ENCODE measurements around the gene CHD6. TPM values are rescaled to one million over a fixed set of nuclear protein-coding genes. Genes with fewer than 3 reads are reported as not detected.

CHD6 gene, protein sequence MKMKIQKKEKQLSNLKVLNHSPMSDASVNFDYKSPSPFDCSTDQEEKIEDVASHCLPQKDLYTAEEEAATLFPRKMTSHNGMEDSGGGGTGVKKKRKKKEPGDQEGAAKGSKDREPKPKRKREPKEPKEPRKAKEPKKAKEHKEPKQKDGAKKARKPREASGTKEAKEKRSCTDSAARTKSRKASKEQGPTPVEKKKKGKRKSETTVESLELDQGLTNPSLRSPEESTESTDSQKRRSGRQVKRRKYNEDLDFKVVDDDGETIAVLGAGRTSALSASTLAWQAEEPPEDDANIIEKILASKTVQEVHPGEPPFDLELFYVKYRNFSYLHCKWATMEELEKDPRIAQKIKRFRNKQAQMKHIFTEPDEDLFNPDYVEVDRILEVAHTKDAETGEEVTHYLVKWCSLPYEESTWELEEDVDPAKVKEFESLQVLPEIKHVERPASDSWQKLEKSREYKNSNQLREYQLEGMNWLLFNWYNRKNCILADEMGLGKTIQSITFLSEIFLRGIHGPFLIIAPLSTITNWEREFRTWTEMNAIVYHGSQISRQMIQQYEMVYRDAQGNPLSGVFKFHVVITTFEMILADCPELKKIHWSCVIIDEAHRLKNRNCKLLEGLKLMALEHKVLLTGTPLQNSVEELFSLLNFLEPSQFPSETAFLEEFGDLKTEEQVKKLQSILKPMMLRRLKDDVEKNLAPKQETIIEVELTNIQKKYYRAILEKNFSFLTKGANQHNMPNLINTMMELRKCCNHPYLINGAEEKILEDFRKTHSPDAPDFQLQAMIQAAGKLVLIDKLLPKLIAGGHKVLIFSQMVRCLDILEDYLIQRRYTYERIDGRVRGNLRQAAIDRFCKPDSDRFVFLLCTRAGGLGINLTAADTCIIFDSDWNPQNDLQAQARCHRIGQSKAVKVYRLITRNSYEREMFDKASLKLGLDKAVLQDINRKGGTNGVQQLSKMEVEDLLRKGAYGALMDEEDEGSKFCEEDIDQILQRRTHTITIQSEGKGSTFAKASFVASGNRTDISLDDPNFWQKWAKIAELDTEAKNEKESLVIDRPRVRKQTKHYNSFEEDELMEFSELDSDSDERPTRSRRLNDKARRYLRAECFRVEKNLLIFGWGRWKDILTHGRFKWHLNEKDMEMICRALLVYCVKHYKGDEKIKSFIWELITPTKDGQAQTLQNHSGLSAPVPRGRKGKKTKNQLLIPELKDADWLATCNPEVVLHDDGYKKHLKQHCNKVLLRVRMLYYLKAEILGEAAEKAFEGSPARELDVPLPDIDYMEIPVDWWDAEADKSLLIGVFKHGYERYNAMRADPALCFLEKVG (N-terminal part only)
- total RNA-seq (2014; rRNA removed; shearing (Covaris generic)) = 6.8 and 8.5 TPM in 2 replicates

DNA sequence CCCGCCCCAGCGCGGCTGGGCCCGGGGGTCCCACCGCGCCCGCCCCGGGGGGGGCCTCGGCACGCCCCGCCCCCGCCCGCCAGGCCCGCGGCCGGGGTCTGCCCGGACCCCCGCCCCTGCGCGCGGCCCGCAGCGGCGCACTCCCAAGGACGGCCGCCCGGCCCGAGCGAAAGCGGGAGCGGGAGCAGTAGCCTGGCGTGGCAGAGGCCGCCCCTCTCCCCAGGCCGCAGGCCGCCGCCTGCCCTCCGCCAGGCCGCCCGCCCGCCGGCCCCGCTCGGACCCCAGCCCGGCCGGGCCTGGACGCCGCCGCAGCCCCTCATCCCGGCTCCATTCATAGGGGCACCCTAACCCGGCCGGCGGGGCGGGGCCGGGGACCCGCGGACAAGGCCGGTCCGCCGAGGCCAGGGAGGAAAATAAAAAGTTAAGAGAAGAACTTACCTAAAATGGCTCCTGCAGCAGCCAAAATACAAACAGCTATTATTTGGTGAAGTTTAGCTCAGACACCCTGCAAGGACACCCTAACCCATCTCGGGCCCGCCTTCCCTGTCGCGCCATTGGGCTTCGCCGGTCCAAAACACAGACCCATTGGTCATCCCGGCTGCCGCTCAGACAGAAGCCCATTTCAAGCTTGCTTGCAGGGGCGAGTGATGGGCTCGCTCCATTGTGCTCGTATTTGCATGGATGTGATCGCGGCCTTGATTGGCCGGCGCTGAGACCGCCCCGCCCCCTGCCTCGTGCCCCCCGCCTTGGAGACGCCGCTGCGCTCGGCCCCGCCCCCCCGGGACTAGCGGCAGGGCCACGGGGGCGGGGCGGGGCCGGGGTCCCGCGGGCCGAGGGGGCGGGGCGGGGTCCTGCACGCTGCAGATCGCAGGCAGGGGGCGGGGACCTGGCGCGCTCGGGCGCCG lies at the start of gene CHD6:
Gene CHD6, minus strand, starts transcription at position 476 of the 905 bp plus-strand sequence. CDS start 67,040 bp downstream, outside the sequence.
- peak; percentile 99 for DNase-seq (ENCODE audit: low spot score)

DNA sequence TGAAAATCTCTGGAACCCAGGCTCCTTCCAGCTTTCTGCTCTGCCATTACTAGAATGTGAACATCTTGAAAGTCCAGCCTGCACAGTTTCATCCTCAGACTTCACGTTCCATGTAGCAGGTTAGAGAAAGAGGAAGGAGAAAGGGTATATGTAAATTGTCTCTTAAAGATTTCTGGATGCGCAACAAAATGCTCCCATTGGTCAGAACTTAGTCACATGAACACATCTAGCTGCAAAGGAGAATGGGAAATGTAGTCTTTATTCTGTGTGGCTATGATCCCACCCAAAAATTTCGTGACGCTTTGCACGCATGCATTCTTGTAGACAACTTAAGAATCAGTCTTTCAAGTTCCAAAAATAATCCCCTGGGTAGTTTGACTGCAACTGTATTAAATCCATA lies 46.4 kb upstream of the CHD6 start:
- DNase-seq (ENCODE audit: low spot score) = peak; percentile 25

DNA sequence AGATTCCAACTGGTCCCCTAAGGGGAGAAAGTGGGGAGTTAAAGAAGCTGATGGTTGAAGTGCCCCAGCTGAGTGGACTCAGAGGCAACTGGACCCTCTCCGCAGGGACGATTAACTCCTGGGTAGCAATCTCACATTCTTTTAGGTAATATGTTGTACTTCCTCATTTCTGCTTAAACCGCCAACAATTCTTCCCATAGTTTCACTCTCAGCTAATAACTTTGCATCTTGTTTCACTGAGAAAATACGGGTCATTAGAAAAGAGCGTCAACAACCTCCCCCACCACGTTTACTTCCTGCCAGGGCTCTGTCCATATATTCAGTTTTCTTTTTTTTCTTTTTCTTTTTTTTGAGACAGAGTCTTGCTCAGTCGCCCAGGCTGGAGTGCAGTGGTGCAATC lies 39.5 kb upstream of the CHD6 start:
- DNase-seq (ENCODE audit: low spot score) = no peak

DNA sequence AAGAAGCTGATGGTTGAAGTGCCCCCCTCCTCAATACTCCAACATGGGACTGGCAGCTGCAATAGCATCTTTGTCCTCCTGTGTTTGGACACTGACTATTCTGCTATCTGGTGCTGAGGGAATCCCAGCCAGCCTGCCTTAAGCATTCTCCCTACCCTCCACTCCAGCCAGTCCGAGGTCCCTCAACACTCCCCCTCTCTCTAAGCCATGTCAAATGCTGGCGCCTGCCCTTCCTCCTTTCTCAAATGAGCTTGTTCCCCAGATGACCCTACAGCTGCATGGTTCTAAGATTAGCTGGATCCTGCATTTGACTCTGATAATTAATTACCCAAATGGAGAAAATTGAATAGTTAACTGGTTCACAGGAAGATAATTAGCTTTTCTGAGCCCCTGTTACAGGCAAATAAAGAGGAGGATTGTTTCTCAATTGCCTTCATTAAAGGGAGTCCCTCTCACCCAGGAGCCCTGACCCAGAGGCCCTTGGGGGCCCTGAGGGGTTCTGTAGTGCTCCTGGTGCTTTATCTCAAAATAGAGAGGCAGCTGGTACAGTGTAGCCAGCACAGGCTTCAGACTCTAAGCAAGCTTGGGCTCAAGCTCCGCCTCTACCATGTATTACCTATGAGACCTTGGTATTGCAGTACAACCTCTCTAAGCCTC lies 37.9 kb upstream of the CHD6 start:
- DNase-seq (ENCODE audit: low spot score) = no peak

DNA sequence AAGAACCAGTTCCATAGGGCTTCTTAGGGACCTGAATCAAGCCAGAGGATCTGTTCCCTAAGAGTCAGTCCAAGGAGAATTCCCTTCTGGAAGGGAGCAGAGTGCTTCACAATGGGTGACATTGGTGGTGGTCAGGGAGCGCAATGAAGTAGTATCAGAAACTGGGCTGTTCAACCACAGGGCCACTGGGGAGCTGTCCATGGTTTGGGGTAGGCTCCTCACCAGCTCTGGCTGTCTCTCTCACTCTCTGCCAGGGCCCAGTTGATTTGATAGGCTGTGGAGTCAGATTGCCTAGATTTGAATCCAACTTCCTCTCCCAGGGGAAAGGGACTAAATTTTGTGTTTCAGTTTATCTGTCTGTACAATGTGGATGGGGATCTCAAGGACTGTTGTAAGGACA lies 36.7 kb upstream of the CHD6 start:
- DNase-seq (ENCODE audit: low spot score) = no peak

DNA sequence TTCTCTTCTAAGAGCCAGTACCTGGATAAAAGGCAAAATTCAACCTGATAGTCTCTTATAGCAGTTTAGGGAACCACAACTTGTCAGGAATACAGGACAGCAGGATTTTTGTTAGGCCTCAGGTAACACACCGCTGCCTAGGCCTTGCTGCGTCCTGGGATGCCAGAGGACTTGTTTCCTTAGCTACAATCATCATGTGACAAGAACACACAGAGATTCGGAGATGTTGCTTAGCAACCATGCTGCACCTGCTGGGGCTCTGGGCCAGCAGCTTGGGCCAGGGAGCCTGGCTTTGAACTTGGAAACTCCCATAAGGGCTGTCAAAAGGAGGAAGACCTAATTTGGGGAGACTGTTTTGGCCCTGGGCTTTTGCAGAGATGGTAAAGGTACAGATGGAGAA lies 36.1 kb upstream of the CHD6 start:
- DNase-seq (ENCODE audit: low spot score) = no peak

DNA sequence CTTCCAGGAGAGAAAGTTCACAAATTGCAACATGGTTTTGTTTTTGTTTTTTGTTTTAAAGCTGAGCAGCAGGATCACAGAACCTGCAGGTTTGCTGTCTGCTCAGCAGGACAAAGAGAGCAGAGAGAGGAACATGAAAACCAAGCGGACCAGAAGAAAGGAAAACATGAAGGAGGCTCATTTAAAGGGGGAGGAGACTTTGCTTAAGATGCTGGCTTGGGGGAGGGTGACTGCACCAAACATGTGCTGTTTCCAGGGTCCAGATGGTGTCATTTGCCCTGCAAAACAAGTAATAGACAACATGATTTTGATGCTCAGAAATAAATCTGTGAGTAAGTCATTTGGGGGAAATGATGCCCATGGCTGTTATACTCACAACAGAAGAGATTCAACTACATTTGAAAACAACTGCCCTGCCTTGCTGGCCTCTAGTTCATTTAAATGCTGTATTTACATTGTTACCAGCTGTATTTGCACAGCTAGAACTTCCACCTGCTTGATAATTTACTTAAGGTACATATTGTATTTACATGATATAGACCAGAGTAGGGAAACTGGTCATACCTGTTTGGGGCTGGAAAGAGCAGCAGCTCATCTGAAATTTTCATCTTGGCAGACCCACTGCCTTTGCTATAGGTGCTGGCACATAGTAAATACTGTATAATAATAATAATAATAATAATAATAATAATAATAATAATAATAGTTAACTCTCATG lies 32.2 kb upstream of the CHD6 start:
- no peak for DNase-seq (ENCODE audit: low spot score)

DNA sequence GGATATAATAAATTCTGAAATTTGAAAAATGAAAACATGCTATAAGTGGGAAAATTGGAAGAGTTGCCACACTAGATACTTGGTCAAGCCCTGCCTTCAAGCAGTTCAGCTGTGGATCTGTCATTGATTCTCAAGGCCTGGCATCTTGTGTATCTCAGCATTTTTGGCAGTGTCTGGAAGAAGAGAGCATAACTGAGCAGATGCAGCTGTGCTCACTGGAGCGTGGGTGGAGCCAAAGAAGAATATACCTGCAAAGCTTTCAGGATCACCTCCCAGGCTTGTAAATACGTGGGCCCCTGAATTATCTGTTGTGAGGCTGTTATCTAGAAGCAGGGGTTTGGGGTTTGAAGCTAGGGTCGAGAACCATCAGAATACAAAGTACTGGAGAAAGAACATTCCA lies 31.3 kb upstream of the CHD6 start:
- no peak for DNase-seq (ENCODE audit: low spot score)

DNA sequence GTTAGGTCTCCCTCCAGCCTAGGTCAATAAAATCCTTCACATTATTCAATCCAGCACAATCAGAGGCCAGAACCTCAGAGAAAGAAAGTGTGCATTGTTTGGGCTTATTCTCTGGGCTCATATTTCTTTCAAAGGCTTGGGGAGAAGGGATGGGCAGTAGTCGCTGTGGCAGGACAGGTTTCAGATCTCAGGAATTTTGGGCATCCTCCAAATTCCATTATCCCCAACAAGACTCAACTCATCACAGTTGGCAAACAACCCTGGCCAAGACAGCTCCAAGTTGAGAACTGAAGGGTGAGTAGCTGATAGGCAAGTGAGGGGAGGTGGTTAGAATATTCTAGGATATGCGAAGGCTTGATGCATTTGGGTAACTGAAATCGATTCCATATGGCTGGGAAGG lies 27.2 kb upstream of the CHD6 start:
- no peak for DNase-seq (ENCODE audit: low spot score)

DNA sequence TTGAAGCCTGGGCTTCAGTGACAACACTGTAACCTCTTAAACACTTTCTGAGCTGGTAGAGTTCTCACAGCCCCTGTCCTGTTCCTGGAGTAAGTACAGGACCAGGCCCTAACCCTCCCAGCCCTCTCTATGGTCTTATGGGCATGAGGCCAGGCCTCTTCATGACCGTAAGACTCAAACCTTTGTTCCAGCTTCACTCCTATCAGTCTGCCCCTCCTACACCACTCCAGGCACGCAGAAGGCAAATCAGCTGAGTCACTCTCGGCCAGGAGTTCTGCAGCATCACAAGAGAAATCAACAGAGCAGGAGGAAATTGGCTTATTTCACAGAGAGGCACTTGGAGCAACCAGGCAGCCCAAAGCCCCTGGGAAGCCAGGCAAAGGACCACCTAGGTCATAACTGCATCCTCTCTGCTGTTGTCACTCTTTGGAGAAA lies 25.3 kb upstream of the CHD6 start:
- DNase-seq (ENCODE audit: low spot score) = peak; percentile 94

DNA sequence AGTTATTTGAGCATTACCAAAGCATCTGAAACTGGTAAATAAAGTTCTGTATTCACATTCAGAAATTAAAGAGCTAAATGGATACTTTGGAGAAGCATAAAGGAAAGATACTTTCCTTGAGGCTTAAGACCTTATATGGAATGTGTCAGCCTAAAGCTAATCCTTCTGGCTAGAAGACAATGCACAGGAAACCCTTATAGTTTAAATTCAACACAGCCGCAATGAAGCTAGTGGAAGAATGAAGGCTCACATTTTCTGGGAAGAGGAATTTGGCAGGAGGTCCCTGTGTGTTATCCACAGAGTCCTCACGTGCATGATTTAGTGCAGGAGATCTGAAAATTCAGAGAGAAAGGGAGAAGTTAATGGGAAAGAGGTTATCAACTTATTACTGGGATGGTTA lies 21.5 kb upstream of the CHD6 start:
- no peak for DNase-seq (ENCODE audit: low spot score)

DNA sequence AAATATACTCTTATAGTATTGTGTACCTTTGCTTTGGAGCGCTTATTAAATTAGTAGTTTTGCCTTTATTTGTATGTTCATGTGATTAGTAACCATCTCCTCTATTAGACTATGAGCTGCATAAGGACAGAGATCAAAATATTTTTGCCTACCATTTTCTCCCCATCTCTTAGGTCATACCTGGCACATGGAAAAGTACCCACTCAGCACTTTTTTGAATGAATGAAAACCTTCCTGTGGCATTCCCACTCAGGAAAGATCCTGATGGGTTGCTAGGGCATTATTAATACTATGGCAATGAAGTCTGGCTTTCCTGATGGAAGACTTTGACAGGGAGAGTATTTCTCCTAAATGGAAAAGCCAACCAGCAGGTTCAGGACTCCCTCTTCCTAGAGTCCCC lies 20.3 kb upstream of the CHD6 start:
- DNase-seq (ENCODE audit: low spot score) = no peak

DNA sequence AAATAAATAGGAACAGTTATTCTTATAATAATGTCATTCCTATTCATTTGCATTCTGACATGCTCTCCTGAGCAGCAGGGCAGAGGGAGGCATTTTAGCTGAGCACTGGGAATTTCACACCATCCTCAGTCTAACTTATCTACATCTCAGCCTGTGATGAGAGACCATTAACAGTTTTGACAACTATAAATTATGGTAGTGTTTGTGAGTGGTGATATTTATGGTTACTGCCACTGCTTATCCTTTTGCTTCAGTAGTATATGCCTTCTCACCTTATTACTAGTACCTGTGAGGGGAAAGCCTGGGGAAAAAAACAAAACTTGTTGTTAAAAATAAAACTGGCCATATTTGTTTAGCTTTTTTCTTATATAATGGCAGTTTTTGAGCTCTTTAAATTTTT lies 17.0 kb upstream of the CHD6 start:
- DNase-seq (ENCODE audit: low spot score) = no peak

DNA sequence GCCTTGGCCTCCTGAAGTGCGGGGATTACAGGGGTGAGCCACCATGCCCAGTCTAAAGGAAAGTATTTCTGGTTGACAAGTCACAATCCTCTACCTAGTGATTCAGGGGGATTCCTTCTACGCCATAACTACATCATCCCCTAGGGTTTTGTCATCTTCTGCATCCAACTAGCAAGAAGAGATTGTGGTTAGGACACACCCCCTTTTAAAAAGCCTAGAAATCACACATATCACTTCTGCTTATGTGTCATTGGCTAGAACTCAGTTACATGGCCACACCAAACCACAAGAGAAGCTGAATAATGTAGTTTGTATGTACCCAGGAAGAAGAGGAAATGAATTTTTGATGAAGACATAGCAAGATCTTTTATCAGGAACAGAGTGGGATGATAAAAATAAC lies 14.7 kb upstream of the CHD6 start:
- peak; percentile 18 for DNase-seq (ENCODE audit: low spot score)

DNA sequence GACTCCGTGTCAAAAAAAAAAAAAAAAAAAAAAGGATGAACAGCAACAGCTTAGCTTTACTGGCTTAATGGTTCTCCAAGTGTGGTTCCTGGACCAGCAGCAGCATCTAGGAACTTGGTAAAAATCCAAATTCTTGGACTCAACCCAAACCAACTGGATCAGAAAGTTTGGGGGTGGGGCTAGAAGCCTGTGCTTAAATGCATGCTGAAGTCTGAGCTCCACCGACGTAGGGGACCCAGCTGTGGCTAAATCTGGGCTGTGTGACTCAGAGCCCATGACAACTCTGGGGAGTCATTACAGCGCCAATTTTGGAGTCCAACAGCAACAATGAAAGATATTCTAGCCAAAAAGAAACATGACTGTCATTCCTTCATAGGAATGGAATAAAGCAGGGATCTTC lies 13.6 kb upstream of the CHD6 start:
- DNase-seq (ENCODE audit: low spot score) = peak; percentile 42

DNA sequence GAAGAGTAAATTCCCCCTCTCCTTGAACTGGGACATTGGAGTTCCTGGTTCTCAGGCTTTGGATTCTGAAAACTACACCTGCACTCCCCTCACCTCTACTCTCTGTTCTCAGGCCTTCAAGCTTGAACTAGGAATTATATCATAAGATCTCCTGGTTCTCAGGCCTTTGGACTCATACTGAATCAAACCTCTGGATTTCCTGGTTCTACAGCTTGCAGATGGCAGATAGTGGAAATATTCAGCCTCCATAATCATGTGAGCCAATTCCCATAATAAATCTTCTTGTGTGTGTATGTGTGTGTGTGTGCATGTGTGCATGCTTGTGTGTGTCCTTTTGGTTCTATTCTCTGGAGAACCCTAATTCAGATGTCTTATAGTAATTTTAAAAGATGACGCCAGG lies 12.7 kb upstream of the CHD6 start:
- no peak for DNase-seq (ENCODE audit: low spot score)

DNA sequence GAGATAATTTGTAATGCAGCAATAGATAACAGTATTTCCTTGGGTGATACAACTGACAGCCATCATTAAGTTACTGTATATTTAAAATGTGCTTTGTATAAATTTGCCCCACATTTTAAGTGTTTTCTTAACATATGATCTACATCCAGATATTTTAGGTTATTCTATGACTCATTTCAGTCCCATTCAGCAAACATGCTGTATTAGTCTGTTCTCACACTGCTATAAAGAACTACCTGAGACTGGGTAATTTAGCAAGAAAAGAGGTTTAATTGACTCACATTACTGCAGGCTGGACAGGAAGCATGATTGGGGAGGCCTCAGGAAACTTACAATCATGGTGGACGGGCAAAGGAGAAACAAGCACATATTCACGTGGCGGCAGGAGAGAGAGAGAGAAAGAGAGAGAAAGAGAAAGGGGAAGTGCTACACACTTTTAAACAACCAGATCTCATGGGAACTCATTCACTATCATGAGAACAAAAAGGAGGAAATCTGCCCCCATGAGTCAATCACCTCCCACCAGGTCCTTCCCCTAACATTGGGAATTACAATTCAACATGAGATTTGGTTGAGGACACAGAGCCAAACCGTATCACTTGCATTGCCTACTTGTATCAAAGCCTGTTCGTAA lies 9.6 kb upstream of the CHD6 start:
- DNase-seq (ENCODE audit: low spot score) = no peak

DNA sequence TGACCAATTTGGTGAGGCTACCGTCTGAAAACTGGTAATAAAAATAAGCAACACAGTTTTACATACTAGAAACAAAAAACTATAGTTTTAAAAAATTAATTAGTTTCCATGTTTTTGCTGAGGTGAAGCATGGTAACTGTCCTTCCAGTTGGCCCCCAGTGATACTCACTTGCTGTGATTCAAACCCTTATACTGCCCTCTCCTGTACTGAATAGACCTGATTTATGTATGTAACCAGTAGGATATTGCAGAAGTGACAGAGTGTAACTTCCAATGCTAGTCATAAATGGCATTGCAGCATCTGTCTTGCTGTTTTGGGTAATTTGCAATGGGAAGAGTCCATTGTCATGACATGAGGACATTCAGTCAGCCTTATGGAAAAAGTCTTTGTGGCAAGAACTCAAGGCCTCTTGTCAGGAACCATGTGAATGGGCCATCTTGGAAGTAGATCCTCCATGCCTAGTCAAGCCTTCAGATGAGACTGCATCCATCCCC lies 8.9 kb upstream of the CHD6 start:
- no peak for DNase-seq (ENCODE audit: low spot score)
